ENCODE measurements around the gene GREB1L. TPM values are rescaled to one million over a fixed set of nuclear protein-coding genes. Genes with fewer than 3 reads are reported as not detected.

GREB1L gene
- polyA plus RNA-seq, 2 of the 4 experiments (the other 2 are of a cell fraction), result 1.4 to 2.8 TPM

GRCh38 chr18:21499997-21500396, 258.0 kb downstream of the GREB1L start:
- ATAC-seq (no peak), DNase-seq (ENCODE audit: low read depth in 1 of 2, low spot score in 1 of 2) (no peak)

GRCh38 chr18:21502661-21503060, 260.6 kb downstream of the GREB1L start:
- CTCF ChIA-PET, result interaction anchor here (1.0 to 1.4 kb wide), 3 partner anchors 16 to 98 kb away, joined by 3 to 5 read pairs (median 3); partner anchors contain the start of gene ESCO1

More at GRCh38 chr18:21499997-21500396, 258.0 kb downstream of the GREB1L start:
- no peak overlapping the region for H3K4me3 ChIP-seq
- no peak overlapping the region for H3K27ac ChIP-seq
- no peak for FAIRE-seq
- no peaks in the 10 kb centered on the region for H3K4me1 ChIP-seq
- POLR2A ChIA-PET, result no interaction called here
- WGBS (ENCODE audit: missing lambda C conversion rate), result no CpG with 5 or more reads among the region's 16 CpGs
- H3K9me3 ChIP-seq, result no peaks in the 10 kb centered on the region
- CTCF ChIA-PET, result no interaction called here
- TF ChIP-seq ZFP36 (IDR thresholded peaks at IDR 0.05; ENCODE audit: borderline replicate concordance, partially characterized antibody), result no peak
- no peak for TF ChIP-seq TP53 (CRISPR knock-in tag; IDR thresholded peaks at IDR 0.05)
- TF ChIP-seq E2F6 (IDR thresholded peaks at IDR 0.05; ENCODE audit: borderline replicate concordance, low read depth), result no peak
- no peak for TF ChIP-seq HOXA7 (CRISPR knock-in tag; IDR thresholded peaks at IDR 0.05)
- no peak for TF ChIP-seq RCOR1 (IDR thresholded peaks at IDR 0.05; ENCODE audit: low read depth, low read length)
- TF ChIP-seq NPAS2 (CRISPR knock-in tag; IDR thresholded peaks at IDR 0.05; ENCODE audit: borderline replicate concordance), result no peak
- TF ChIP-seq BHLHE40 (IDR thresholded peaks at IDR 0.05; ENCODE audit: low read depth, low read length), result no peak
- TF ChIP-seq CBX2 (IDR thresholded peaks at IDR 0.05; ENCODE audit: borderline replicate concordance, low read depth), result no peak
- TF ChIP-seq ATOH8 (CRISPR knock-in tag; IDR thresholded peaks at IDR 0.05; ENCODE audit: low read depth), result no peak
- TF ChIP-seq GATA3 (IDR thresholded peaks at IDR 0.05; ENCODE audit: borderline replicate concordance), result no peak
- no peak for TF ChIP-seq EHMT2 (IDR thresholded peaks at IDR 0.05; ENCODE audit: low read depth)
- TF ChIP-seq NFE2L2 (conservative IDR thresholded peaks at IDR 0.05; ENCODE audit: low read length), result no peak
- no peak for TF ChIP-seq ESRRA (IDR thresholded peaks at IDR 0.05; ENCODE audit: borderline replicate concordance, low read length)
- TF ChIP-seq ZSCAN20 (CRISPR knock-in tag; IDR thresholded peaks at IDR 0.05), result no peak
- TF ChIP-seq RNF2 (IDR thresholded peaks at IDR 0.05; ENCODE audit: borderline replicate concordance, low read depth), result no peak
- no peak for TF ChIP-seq HOXB5 (CRISPR knock-in tag; IDR thresholded peaks at IDR 0.05)
- no peak for TF ChIP-seq HMGXB4 (CRISPR knock-in tag; IDR thresholded peaks at IDR 0.05; ENCODE audit: borderline replicate concordance)
- TF ChIP-seq BCL3 (IDR thresholded peaks at IDR 0.05), result no peak
- TF ChIP-seq JUNB (IDR thresholded peaks at IDR 0.05), result no peak
- H3K4me2 ChIP-seq, result no peak overlapping the region

More at GRCh38 chr18:21502661-21503060, 260.6 kb downstream of the GREB1L start:
- Histone ChIP-seq H3K4me2 (no peak overlapping the region), H3K4me1 (no peaks in the 10 kb centered on the region), H3K4me3 (no peak overlapping the region), H3K27ac (no peak overlapping the region), H3K9me3 (no peaks in the 10 kb centered on the region)
- WGBS (ENCODE audit: missing lambda C conversion rate), result 87% methylated on average over 7 of the region's 7 CpGs
- TF ChIP-seq JUNB (IDR thresholded peaks at IDR 0.05), result no peak
- no peak for TF ChIP-seq PBX3 (IDR thresholded peaks at IDR 0.05)
- TF ChIP-seq EHMT2 (IDR thresholded peaks at IDR 0.05; ENCODE audit: low read depth), result no peak
- no peak for TF ChIP-seq CHD4 (IDR thresholded peaks at IDR 0.05; ENCODE audit: borderline replicate concordance)
- no peak for TF ChIP-seq NPAS2 (CRISPR knock-in tag; IDR thresholded peaks at IDR 0.05; ENCODE audit: borderline replicate concordance)
- DNase-seq (ENCODE audit: low read depth in 1 of 2, low spot score in 1 of 2) (no peak), ATAC-seq (no peak), FAIRE-seq (no peak)
- POLR2A ChIA-PET, result no interaction called here

Data from A549 (cell line).